KMS-11 (cell line): ENCODE data around the gene SETBP1.
A peak's percentile ranks its signal among the peaks of the same experiment; 100 is the strongest.

Experiments
- H2AFZ ChIP-seq: fragments of 200-600 bp; sonication (generic); 2 replicates; pipeline ENCODE4 v1.6.1; 2016; ENCODE audit warnings: antibody characterized with exemption, mixed run types, low read depth
- H3K27ac ChIP-seq: fragments of 200-600 bp; sonication (generic); 2 replicates; pipeline ENCODE4 v1.6.1; 2016; ENCODE audit warnings: mild to moderate bottlenecking, mixed run types
- H3K27me3 ChIP-seq: fragments of 200-600 bp; sonication (generic); 2 replicates; pipeline ENCODE4 v1.6.1; 2017; ENCODE audit warnings: mild to moderate bottlenecking, low read depth, mixed run types, moderate library complexity; ENCODE audit not compliant: insufficient read depth
- H3K36me3 ChIP-seq: fragments of 200-600 bp; sonication (generic); 2 replicates; pipeline ENCODE4 v1.6.1; 2017; ENCODE audit warnings: mild to moderate bottlenecking, mixed run types; ENCODE audit not compliant: insufficient read depth
- H3K4me1 ChIP-seq: fragments of 200-600 bp; sonication (generic); 2 replicates; pipeline ENCODE4 v1.6.1; 2016; ENCODE audit warnings: mild to moderate bottlenecking, low read depth, mixed run types; ENCODE audit not compliant: poor library complexity, severe bottlenecking
- H3K4me2 ChIP-seq: fragments of 200-600 bp; sonication (generic); 2 replicates; pipeline ENCODE4 v1.7.0; 2016; ENCODE audit warnings: mild to moderate bottlenecking, mixed run types
- H3K4me3 ChIP-seq: fragments of 200-600 bp; sonication (generic); IDR thresholded peaks from 2 replicates; pipeline ENCODE4 v1.6.1; 2017; ENCODE audit warnings: low read depth, low read length, mixed read lengths; ENCODE audit not compliant: insufficient read depth
- H3K79me2 ChIP-seq: fragments of 200-600 bp; sonication (generic); 2 replicates; pipeline ENCODE4 v1.6.1; 2016; ENCODE audit warnings: low read depth, mixed run types; ENCODE audit not compliant: insufficient read depth
- H3K9ac ChIP-seq: fragments of 200-600 bp; sonication (generic); 2 replicates; pipeline ENCODE4 v1.6.1; 2016; ENCODE audit warnings: mild to moderate bottlenecking, mixed run types
- H4K20me1 ChIP-seq: fragments of 200-600 bp; sonication (generic); 2 replicates; pipeline ENCODE4 v1.6.1; 2016; ENCODE audit warnings: mild to moderate bottlenecking, mixed run types; ENCODE audit not compliant: insufficient read depth
- TF ChIP-seq, protein P1 (sequence below): fragments of 200-600 bp; sonication (generic); conservative IDR thresholded peaks from 2 replicates; pipeline ENCODE4 v1.6.1; 2017; ENCODE audit warnings: low read depth, mild to moderate bottlenecking, antibody characterized with exemption, low read length, moderate library complexity, mixed read lengths

SETBP1 gene

GRCh38 chr18:44679056-44679913, 1.4 kb upstream of the SETBP1 start:
- peak overlapping the region; percentile 98 for H3K9ac ChIP-seq
- peak overlapping the region; percentile 45; the same call in 1 of the 2 replicates for H2AFZ ChIP-seq
- H3K36me3 ChIP-seq, result no peaks in the 10 kb centered on the region
- no peak overlapping the region for H3K4me3 ChIP-seq
- TF ChIP-seq, protein P1, sequence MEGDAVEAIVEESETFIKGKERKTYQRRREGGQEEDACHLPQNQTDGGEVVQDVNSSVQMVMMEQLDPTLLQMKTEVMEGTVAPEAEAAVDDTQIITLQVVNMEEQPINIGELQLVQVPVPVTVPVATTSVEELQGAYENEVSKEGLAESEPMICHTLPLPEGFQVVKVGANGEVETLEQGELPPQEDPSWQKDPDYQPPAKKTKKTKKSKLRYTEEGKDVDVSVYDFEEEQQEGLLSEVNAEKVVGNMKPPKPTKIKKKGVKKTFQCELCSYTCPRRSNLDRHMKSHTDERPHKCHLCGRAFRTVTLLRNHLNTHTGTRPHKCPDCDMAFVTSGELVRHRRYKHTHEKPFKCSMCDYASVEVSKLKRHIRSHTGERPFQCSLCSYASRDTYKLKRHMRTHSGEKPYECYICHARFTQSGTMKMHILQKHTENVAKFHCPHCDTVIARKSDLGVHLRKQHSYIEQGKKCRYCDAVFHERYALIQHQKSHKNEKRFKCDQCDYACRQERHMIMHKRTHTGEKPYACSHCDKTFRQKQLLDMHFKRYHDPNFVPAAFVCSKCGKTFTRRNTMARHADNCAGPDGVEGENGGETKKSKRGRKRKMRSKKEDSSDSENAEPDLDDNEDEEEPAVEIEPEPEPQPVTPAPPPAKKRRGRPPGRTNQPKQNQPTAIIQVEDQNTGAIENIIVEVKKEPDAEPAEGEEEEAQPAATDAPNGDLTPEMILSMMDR, result peak; percentile 70
- no peaks in the 10 kb centered on the region for H3K27me3 ChIP-seq
- H3K27ac ChIP-seq, result peak overlapping the region; percentile 92
- H3K79me2 ChIP-seq, result peaks cover 47% of the 10 kb centered on the region
- H3K4me2 ChIP-seq, result peak overlapping the region; percentile 59
- H3K4me1 ChIP-seq, result peaks cover 25% of the 10 kb centered on the region
- no peaks in the 10 kb centered on the region for H4K20me1 ChIP-seq

DNA sequence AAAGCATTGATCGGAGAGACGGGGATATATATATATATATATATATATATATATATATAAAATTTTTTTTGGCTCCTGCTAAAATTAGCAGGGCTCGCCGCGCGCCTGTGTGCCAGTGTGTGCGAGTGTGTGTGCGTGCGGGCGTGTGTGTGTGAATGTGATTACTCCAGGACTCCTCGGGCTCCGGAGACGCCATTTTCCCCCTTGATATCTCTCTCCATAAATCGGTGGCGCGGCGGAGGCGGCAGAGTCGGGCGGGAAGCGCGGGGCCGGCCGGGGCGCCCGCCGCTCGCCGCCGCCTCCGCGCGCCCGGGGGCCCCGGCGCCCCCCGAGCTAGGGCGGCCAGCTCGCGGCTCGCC, 795 bp upstream of the SETBP1 start:
- Histone ChIP-seq H3K27ac (peak overlapping the region; percentile 92), H3K27me3 (no peaks in the 10 kb centered on the region), H3K4me3 (no peak overlapping the region), H3K36me3 (no peaks in the 10 kb centered on the region), H4K20me1 (no peaks in the 10 kb centered on the region), H3K4me2 (no peak overlapping the region), H3K79me2 (peaks cover 53% of the 10 kb centered on the region), H3K9ac (peak overlapping the region; percentile 98), H2AFZ (no peak overlapping the region), H3K4me1 (peaks cover 31% of the 10 kb centered on the region)
- TF ChIP-seq, protein P1, result no peak

GRCh38 chr18:44681076-44681970, 635 bp downstream of the SETBP1 start:
- Histone ChIP-seq H2AFZ (peak overlapping the region; percentile 23; the same call in 1 of the 2 replicates), H3K27me3 (no peaks in the 10 kb centered on the region), H3K36me3 (no peaks in the 10 kb centered on the region), H3K9ac (peak overlapping the region; percentile 98), H3K4me3 (no peak overlapping the region), H3K79me2 (peaks cover 67% of the 10 kb centered on the region), H3K4me1 (peaks cover 46% of the 10 kb centered on the region), H3K27ac (peak overlapping the region; percentile 92), H3K4me2 (peak overlapping the region; percentile 89), H4K20me1 (no peaks in the 10 kb centered on the region)
- TF ChIP-seq, protein P1, result no peak; the same call in 1 of the 2 replicates

- H3K4me2 ChIP-seq, result peak overlapping the region; percentile 89
- no peak overlapping the region for H2AFZ ChIP-seq
- peak overlapping the region; percentile 92 for H3K27ac ChIP-seq
- TF ChIP-seq, protein P1, result no peak; the same call in 1 of the 2 replicates
- peaks cover 56% of the 10 kb centered on the region for H3K4me1 ChIP-seq
- peaks cover 77% of the 10 kb centered on the region for H3K79me2 ChIP-seq
- H3K9ac ChIP-seq, result peak overlapping the region; percentile 98; the same call in 1 of the 2 replicates
- no peaks in the 10 kb centered on the region for H3K27me3 ChIP-seq
- H4K20me1 ChIP-seq, result no peaks in the 10 kb centered on the region
- H3K36me3 ChIP-seq, result no peaks in the 10 kb centered on the region
- peak overlapping the region; percentile 64 for H3K4me3 ChIP-seq
These were observed 1.6 kb downstream of the SETBP1 start for GRCh38 chr18:44682201-44682870.
